Large intestine (tissue), 3 donors: ENCODE measurements around the gene COX14. TPM values are rescaled to one million over a fixed set of nuclear protein-coding genes. Genes with fewer than 3 reads are reported as not detected.
"Not testable (repeated sequence)": the region's sequence is repeated elsewhere in the genome, so short reads cannot be mapped to it uniquely, and the experiment has no call there.

ENCODE experiments used
- DNase-seq, 2 donors: peaks; one replicate each; pipeline versions ENCODE4 v3.0.0 to v3.0.0-alpha.2; 2013
- H3K27ac ChIP-seq: one replicate; pipeline ENCODE4 v1.5.1; 2013; ENCODE audit warnings: low read length
- H3K27me3 ChIP-seq: 2 replicates; pipeline ENCODE4 v1.6.1; 2013; ENCODE audit warnings: low read length; ENCODE audit not compliant: control insufficient read depth, insufficient read depth
- H3K36me3 ChIP-seq: 2 replicates; pipeline ENCODE4 v1.6.1; 2013; ENCODE audit warnings: low read length; ENCODE audit not compliant: control insufficient read depth, insufficient read depth
- H3K4me1 ChIP-seq: one replicate; pipeline ENCODE4 v1.6.1; 2013; ENCODE audit warnings: low read length; ENCODE audit not compliant: control insufficient read depth, insufficient read depth
- H3K4me3 ChIP-seq: one replicate; pipeline ENCODE4 v1.5.1; 2013; ENCODE audit warnings: low read length
- H3K9me3 ChIP-seq: one replicate; pipeline ENCODE4 v1.6.1; 2013; ENCODE audit warnings: mild to moderate bottlenecking, low read depth, low read length, moderate library complexity; ENCODE audit not compliant: control insufficient read depth
- WGBS: methylation state at CpG from one replicate; pipeline ENCODE4 v1.1.5; 2013; ENCODE audit warnings: low lambda C conversion rate; ENCODE audit not compliant: insufficient coverage; 5-methylcytosine and 5-hydroxymethylcytosine counted together
- polyA plus RNA-seq: library from polyadenylated mRNA; unstranded; fragments of 120-200 nt; gene quantifications from one replicate; pipeline ENCODE4 v1.2.1, GENCODE V29; 2013

The COX14 gene
- polyA plus RNA-seq, 1 donor: 54.2 TPM

DNA sequence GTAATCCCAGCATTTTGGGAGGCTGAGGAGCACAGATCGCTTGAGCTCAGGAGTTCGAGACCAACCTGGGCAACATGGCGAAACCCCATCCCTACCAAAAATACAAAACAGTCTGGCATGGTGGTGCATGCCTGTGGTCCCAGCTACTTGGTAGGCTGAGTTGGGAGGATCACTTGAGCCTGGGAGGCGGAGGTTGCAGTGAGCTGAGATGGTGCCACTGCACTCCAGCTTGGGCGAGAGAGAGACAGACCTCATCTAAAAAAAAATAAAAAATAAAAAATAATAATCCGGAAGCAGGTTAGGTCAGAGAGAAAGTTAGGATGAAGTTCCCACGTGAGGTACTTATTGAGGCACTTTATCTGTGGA is 27.6 kb upstream of the COX14 start:
- H3K27me3 ChIP-seq, H3K9me3 ChIP-seq, DNase-seq: not testable (repeated sequence)
- Histone ChIP-seq H3K4me3 (peak overlapping the region; percentile 59), H3K4me1 (peaks cover 46% of the 10 kb centered on the region), H3K27ac (peak overlapping the region; percentile 89), H3K36me3 (peaks cover 28% of the 10 kb centered on the region)
- WGBS: no CpG with 5 or more reads among the region's 7 CpGs

- peak within 1 kb of the TSS; percentile 59 for H3K4me3 ChIP-seq
- H3K4me1 ChIP-seq: peaks cover 41% of the 10 kb centered on the region
- peak within 1 kb of the TSS; percentile 89 for H3K27ac ChIP-seq
- WGBS: no CpG with 5 or more reads among the region's 69 CpGs
- peaks cover 2% of the 10 kb centered on the region for H3K9me3 ChIP-seq
- H3K27me3 ChIP-seq: no peaks in the 10 kb centered on the region
- H3K36me3 ChIP-seq: peaks cover 34% of the 10 kb centered on the region
- peak; percentile 90 to 93 for DNase-seq
Measured at GRCh38 chr12:50084775-50085614, 27.0 kb upstream of the COX14 start, which contains the start of gene SMARCD1. SMARCD1 (plus strand) TSS chr12:50085342; CDS start chr12:50085370, 28 bp downstream.

DNA sequence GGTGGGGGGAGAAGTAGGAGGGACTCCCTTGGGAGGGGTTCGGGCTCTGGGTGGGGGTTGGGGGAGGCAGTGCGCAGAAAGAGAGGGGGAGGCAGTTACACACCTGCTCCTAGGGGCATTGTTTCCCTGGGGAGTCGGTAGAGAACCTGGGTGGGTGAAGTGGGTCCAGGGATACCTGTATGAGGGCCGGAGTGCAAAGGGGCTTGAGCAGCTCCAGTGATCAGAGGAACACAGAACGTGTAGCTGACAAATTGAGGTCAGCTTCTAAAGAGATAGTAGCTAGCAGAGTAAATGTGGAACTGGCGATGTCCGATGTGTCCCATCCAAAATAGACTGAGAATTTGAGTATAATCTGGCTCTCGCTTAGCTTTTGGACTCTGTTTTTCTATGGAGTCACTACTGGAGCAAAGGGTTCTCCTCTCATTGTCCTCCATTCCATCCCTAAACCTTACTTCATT is 26.4 kb upstream of the COX14 start:
- Histone ChIP-seq H3K9me3 (peaks cover 2% of the 10 kb centered on the region), H3K27ac (peak overlapping the region; percentile 89), H3K4me1 (peaks cover 36% of the 10 kb centered on the region), H3K27me3 (no peaks in the 10 kb centered on the region), H3K36me3 (peaks cover 39% of the 10 kb centered on the region), H3K4me3 (peak overlapping the region; percentile 59)
- WGBS: 30% methylated on average over 2 of the region's 8 CpGs
- no peak for DNase-seq

DNA sequence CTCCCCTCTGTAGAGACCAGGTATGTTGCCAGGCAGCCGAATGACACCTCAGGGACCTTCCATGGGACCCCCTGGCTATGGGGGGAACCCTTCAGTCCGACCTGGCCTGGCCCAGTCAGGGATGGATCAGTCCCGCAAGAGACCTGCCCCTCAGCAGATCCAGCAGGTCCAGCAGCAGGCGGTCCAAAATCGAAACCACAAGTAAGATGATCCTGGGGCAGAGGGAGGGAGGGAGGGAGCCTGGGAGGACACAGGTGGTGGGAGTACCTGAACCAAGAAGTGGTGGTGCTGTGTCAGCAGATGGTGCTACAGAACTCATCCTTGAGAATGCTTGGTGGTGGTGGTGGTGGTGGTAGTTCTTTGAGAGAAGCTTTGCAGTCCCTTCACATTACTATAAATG is 25.9 kb upstream of the COX14 start:
- peak in 1 of 2 donors; percentile 39 for DNase-seq
- H3K27me3 ChIP-seq: no peaks in the 10 kb centered on the region
- peak overlapping the region; percentile 89 for H3K27ac ChIP-seq
- H3K4me1 ChIP-seq: peaks cover 31% of the 10 kb centered on the region
- no CpG with 5 or more reads among the region's 5 CpGs for WGBS
- peaks cover 42% of the 10 kb centered on the region for H3K36me3 ChIP-seq
- peaks cover under 1% of the 10 kb centered on the region for H3K9me3 ChIP-seq
- H3K4me3 ChIP-seq: peak overlapping the region; percentile 59

GRCh38 chr12:50087151-50087550 is 24.9 kb upstream of the COX14 start:
- H3K36me3 ChIP-seq: peaks cover 50% of the 10 kb centered on the region
- H3K4me1 ChIP-seq: peaks cover 22% of the 10 kb centered on the region
- no CpG with 5 or more reads among the region's 9 CpGs for WGBS
- H3K27me3 ChIP-seq: no peaks in the 10 kb centered on the region
- no peak overlapping the region for H3K27ac ChIP-seq
- no peak for DNase-seq
- H3K9me3 ChIP-seq: no peaks in the 10 kb centered on the region
- H3K4me3 ChIP-seq: no peak overlapping the region

DNA sequence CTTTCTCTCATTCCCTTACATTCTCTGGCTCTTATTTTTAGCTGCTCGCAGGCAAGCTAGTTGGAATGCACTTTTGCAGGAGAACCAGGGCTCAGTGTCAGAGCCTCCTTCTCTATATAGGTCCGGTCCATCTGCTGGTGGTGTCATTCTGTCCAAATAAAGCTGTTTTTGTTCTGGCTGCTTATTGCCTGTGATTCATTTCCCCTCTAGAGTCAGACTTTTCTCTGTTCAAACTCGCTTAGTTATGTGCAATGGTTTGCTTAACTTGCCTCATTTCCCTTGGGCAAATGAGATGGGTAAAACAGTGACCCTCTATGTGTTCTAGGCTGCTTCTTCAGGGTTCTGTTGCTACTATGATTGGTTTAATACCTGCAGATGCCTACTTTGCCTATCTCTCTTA is 24.0 kb upstream of the COX14 start:
- Histone ChIP-seq H3K27me3 (no peaks in the 10 kb centered on the region), H3K4me1 (peaks cover 15% of the 10 kb centered on the region), H3K36me3 (peaks cover 55% of the 10 kb centered on the region), H3K9me3 (no peaks in the 10 kb centered on the region), H3K27ac (no peak overlapping the region), H3K4me3 (no peak overlapping the region)
- WGBS: 100% methylated on average over 1 of the region's 3 CpGs
- no peak for DNase-seq

GRCh38 chr12:50088577-50089335 is 23.3 kb upstream of the COX14 start:
- peaks cover 63% of the 10 kb centered on the region for H3K36me3 ChIP-seq
- DNase-seq: peak; percentile 50 to 55
- no peak overlapping the region for H3K27ac ChIP-seq
- peaks cover 8% of the 10 kb centered on the region for H3K4me1 ChIP-seq
- no peaks in the 10 kb centered on the region for H3K9me3 ChIP-seq
- no peaks in the 10 kb centered on the region for H3K27me3 ChIP-seq
- no peak overlapping the region for H3K4me3 ChIP-seq
- WGBS: no CpG with 5 or more reads among the region's 3 CpGs

GRCh38 chr12:50089730-50090129 is 22.3 kb upstream of the COX14 start:
- Histone ChIP-seq H3K27ac (no peak overlapping the region), H3K27me3 (no peaks in the 10 kb centered on the region), H3K4me3 (no peak overlapping the region), H3K9me3 (no peaks in the 10 kb centered on the region), H3K4me1 (peaks cover 3% of the 10 kb centered on the region), H3K36me3 (peaks cover 71% of the 10 kb centered on the region)
- no CpG with 5 or more reads among the region's 7 CpGs for WGBS
- DNase-seq: no peak

DNA sequence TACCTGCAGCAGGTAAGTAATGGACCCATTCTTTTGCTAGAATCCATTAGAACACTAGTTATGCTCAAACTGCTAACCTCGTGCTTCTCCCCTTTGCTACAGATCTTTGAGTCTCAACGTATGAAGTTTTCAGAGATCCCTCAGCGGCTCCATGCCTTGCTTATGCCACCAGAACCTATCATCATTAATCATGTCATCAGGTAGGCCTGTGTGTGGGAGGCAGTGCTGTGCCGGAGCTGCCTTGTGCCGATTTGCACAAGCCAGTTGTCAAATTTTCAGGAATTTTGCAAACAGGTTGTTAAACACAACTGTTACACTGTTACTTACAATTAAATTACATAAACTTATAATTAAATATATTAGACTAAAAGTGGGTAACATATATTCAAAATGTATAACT is 21.6 kb upstream of the COX14 start:
- Histone ChIP-seq H3K9me3 (no peaks in the 10 kb centered on the region), H3K36me3 (peaks cover 75% of the 10 kb centered on the region), H3K27ac (no peak overlapping the region), H3K4me3 (no peak overlapping the region), H3K4me1 (peaks cover 3% of the 10 kb centered on the region), H3K27me3 (no peaks in the 10 kb centered on the region)
- no CpG with 5 or more reads among the region's 5 CpGs for WGBS
- DNase-seq: no peak

DNA sequence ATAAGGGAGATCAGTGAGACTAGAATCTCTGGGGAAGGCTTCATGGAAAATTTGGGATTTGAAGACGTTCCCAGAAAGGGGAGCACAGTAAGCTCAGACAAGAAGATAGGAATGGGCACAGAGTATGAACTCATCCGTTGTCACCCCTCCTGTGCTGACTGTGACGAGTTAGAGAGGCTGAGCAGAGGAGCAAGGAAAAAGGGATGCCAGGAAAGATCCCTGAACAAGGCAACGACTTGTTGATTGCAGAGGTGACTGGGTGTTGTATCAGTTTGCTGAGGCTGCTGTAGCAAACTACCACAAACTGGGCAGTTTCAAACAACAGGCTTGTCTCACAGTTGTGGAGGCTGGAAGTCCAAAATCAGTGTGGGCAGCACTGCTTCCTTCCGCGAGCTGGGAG is 14.1 kb upstream of the COX14 start:
- H3K36me3 ChIP-seq: peaks cover 69% of the 10 kb centered on the region
- H3K27me3 ChIP-seq: no peaks in the 10 kb centered on the region
- H3K9me3 ChIP-seq: no peaks in the 10 kb centered on the region
- WGBS: 100% methylated on average over 1 of the region's 6 CpGs
- no peak for DNase-seq
- H3K4me1 ChIP-seq: peaks cover 14% of the 10 kb centered on the region
- H3K27ac ChIP-seq: no peak overlapping the region
- H3K4me3 ChIP-seq: no peak overlapping the region
